ENCODE results near the gene HRAS.

HRAS gene

GRCh38 chr11:556662-557256 lies 21.4 kb upstream of the HRAS start:
- no peak for TF ChIP-seq POLR2AphosphoS5 (IDR thresholded peaks at IDR 0.05; ENCODE audit: low read depth, low read length)
- TF ChIP-seq FOXP2 (optimal IDR thresholded peaks at IDR 0.05; ENCODE audit: borderline replicate concordance, extremely low read depth, extremely low read length, insufficient read depth), result no peak
- TF ChIP-seq SIN3A (IDR thresholded peaks at IDR 0.05; ENCODE audit: borderline replicate concordance, insufficient read depth, low read length), result no peak
- TF ChIP-seq TAF1 (IDR thresholded peaks at IDR 0.05; ENCODE audit: borderline replicate concordance, insufficient read depth, low read length), result no peak
- no peak for TF ChIP-seq REST (IDR thresholded peaks at IDR 0.05; ENCODE audit: insufficient read depth in 1 of 2, low read depth in 2 of 2, low read length in 2 of 2)

GRCh38 chr11:555780-556661 lies 20.6 kb upstream of the HRAS start:
- TF ChIP-seq TAF1 (IDR thresholded peaks at IDR 0.05; ENCODE audit: borderline replicate concordance, insufficient read depth, low read length), result no peak
- no peak for TF ChIP-seq FOXP2 (optimal IDR thresholded peaks at IDR 0.05; ENCODE audit: borderline replicate concordance, extremely low read depth, extremely low read length, insufficient read depth)
- no peak for TF ChIP-seq REST (IDR thresholded peaks at IDR 0.05; ENCODE audit: insufficient read depth in 1 of 2, low read depth in 2 of 2, low read length in 2 of 2)
- no peak for TF ChIP-seq SIN3A (IDR thresholded peaks at IDR 0.05; ENCODE audit: borderline replicate concordance, insufficient read depth, low read length)
- TF ChIP-seq POLR2AphosphoS5 (IDR thresholded peaks at IDR 0.05; ENCODE audit: low read depth, low read length), result no peak

- TF ChIP-seq REST (IDR thresholded peaks at IDR 0.05; ENCODE audit: insufficient read depth in 1 of 2, low read depth in 2 of 2, low read length in 2 of 2) (no peak), SIN3A (IDR thresholded peaks at IDR 0.05; ENCODE audit: borderline replicate concordance, insufficient read depth, low read length) (no peak), TAF1 (IDR thresholded peaks at IDR 0.05; ENCODE audit: borderline replicate concordance, insufficient read depth, low read length) (no peak), FOXP2 (optimal IDR thresholded peaks at IDR 0.05; ENCODE audit: borderline replicate concordance, extremely low read depth, extremely low read length, insufficient read depth) (no peak), POLR2AphosphoS5 (IDR thresholded peaks at IDR 0.05; ENCODE audit: low read depth, low read length) (no peak)
Observed at GRCh38 chr11:555227-555779, 19.9 kb upstream of the HRAS start.

- TF ChIP-seq SIN3A (IDR thresholded peaks at IDR 0.05; ENCODE audit: borderline replicate concordance, insufficient read depth, low read length), result 0 out of 2 replicates have a peak, but pooled peaks have one; percentile 34
- TF ChIP-seq FOXP2 (optimal IDR thresholded peaks at IDR 0.05; ENCODE audit: borderline replicate concordance, extremely low read depth, extremely low read length, insufficient read depth), result peak; percentile 88
- no peak for TF ChIP-seq TAF1 (IDR thresholded peaks at IDR 0.05; ENCODE audit: borderline replicate concordance, insufficient read depth, low read length)
Observed at GRCh38 chr11:554428-555226, 19.3 kb upstream of the HRAS start.

GRCh38 chr11:553988-554340 lies 18.6 kb upstream of the HRAS start:
- TF ChIP-seq REST (IDR thresholded peaks at IDR 0.05; ENCODE audit: insufficient read depth in 1 of 2, low read depth in 2 of 2, low read length in 2 of 2), result no peak
- no peak for TF ChIP-seq TAF1 (IDR thresholded peaks at IDR 0.05; ENCODE audit: borderline replicate concordance, insufficient read depth, low read length)
- no peak for TF ChIP-seq FOXP2 (optimal IDR thresholded peaks at IDR 0.05; ENCODE audit: borderline replicate concordance, extremely low read depth, extremely low read length, insufficient read depth)
